NCI-H524 treated with DMSO at 0.1 percent for 48 hours (cell line): Measurements from ENCODE around the gene FTCD.
"Not testable (repeated sequence)": the region's sequence is repeated elsewhere in the genome, so short reads cannot be mapped to it uniquely, and the experiment has no call there.

ENCODE experiments used
- DNase-seq: peaks from one replicate; lab custom pipeline; 2025; lab: John Stamatoyannopoulos, UW

The FTCD gene

DNA sequence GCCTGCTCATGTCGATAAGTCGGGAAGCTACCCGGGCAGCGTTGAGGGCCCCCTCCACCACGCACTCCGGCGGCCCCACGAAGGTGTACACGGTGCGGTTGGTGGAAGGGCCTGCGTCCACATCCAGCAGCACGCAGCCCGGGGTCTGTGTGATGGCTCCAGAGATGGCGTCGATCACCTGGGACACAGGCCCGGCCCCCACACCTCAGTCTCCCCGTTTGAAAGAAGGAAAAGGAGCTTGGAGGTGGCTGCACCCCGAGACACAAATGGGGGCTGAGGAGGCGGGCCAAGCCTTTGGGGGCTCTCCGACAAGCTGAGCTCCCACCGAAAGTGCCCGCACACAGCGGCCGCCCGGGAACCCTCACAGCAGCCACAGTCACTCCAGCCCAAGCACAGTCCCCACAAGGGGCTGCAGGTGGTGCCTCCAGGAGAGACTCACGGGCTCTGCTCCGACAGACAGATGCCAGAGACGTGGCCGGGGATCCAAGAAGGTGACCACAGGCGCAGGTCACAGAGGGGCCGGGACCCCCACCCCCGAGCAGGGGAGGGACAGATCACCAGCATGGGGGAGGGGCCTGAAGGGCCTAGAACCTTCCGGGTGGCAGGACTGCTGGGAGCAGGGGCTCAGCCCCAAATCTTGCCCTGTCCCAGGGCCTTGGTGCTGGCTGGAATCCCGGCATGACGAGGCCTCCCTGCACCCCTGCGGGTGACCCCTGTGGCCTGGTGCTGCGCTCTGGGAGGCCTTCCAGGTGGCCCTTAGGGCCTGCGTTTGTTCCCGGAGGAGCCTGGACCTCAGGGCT lies 1.0 kb downstream of the FTCD start:
- no peak for DNase-seq

DNA sequence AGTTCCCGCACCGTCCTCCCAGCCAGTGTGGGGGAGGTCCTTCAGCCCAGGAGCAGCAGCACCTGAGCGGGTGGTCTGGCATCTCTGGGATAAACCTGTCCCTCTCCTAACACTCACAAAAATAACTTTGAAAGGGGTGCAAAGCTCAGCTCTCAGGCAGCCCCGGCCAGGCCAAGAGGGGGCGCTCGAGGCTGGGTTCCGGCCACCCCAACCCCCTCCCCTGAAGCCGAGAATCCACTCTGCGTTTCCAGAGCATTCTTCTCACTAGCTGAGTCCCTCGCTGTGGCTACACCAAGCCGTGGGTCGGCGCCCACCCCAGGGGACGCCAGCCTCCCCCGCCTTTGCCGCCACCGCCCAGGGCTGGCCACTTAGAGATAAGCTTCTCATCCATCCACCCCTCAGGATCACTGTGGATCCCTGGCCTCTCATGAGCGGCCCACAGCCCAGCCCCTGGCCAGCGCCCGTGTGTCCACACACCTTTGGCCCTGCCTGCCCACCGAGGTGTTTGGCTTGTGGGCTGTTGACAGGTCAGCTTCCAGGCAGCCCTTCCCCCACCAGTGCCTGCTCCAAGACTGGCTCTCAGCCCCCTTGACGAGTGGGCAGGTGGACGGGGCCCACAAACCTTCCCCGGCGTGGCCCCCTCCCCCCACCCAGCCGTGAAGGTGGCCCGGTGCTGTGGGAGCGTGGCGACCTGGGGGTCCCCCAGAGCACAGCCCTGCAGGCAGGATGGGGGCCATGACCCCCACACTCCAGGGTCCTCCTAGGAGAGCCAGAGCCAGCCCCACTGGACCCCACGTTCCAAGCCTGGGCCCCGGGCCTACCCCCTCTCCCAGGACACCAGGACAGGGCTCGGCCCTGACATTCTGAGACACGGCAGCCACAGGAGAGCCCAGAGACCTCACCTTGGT lies 1.9 kb downstream of the FTCD start:
- DNase-seq, result no peak

DNA sequence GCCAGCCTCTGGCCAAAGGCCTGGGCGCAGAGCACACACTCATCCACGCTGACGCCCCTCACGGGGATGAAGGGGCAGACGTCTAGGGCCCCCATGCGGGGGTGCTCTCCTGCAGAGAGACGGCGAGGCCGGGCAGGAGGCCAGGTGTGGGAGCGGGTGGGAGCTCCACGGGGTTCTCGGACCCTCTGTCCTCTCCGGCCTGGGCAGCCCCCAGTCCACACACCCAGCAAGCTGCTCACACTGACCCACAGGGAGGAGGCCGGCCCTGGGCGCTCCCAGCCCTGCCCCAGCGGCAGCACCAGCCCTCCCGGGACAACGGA lies 2.5 kb downstream of the FTCD start:
- no peak for DNase-seq

DNA sequence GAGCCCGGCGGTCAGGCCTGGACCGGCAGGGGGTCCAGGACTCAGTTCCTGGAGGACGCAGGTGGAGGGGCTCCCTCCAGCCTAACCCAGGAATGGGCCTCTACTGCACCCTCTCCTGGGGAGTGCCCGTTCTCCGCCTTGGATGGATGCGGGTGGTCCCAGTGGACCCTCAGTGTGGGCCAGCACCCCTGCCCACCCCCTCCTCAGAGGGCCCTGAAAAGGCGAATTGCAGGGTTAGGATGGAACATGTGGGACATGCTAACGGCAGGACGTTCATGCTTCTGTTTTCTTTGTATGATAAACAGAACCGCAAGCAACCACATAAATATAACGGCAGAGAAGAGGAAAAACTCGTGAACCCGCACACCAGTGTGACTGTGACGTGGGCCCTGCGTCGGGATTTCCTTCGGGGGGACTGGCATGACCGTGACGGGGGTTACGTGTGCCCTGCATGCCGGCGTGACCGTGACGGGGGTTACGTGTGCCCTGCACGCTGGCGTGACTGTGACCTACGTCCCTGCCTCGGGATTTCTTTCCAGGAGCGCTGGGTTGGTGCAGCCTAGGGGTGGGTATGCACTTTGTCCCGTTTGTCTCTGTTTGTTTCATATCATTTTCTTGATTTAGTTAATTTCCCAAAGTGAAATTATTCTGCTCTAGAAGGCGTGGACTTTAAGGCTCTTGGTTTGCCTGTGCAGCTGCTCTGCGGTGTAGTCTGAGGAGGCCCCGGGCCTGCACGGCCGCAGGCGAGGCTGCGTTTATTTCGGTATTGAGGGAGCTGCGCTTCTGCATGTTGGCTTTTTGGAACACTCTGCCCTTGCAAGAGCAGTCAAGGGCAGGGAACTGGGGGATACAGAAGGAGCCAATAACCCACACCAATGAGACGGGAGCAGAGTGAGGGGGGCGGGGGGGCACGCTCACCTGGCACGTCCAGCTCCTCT lies 3.1 kb downstream of the FTCD start:
- DNase-seq, result no peak

GRCh38 chr21:46151261-46151988 lies 4.0 kb downstream of the FTCD start:
- no peak for DNase-seq

- no peak for DNase-seq
These were observed 4.8 kb downstream of the FTCD start for GRCh38 chr21:46150491-46151121.

DNA sequence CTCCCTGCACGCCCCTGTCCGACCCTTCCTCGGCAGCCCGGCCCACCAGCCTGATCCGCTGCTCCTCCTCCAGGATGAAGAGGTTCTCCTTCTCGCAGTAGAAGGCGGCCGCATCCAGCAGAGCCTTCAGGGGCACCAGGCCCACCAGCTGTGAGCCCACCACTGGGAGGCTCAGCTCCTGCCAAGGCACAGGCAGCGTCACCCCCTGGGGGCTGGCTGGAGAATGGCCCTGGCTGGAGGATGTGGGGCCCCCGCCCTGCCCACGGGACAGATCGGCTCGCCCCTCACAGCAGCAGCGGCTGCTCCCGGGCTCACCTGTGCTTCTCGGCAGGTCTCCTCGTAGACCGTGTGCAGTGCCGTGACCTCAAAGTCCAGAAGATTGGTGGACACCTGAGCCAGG lies 5.3 kb downstream of the FTCD start:
- no peak for DNase-seq

GRCh38 chr21:46149205-46149901 lies 6.0 kb downstream of the FTCD start:
- no peak for DNase-seq

- no peak for DNase-seq
These were observed 7.3 kb downstream of the FTCD start for GRCh38 chr21:46148106-46148505.

DNA sequence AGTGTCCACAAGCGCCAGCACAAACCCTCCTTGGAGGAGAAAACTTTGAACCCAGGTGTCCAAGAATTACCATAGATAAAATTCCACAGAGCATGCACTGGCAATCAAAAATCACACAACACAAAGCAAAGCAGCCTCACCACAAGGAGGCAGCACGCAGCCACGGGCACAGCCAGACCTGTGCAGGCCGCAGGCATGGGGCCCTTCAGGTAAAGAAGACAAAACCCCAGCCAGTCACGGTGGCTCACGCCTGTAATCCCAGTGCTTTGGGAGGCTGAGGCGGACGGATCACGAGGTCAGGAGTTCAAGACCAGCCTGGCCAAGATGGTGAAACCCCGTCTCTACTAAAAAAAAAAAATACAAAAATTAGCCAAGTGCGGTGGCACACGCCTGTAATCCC lies 8.0 kb downstream of the FTCD start:
- not testable (repeated sequence) for DNase-seq

- DNase-seq, result no peak
These were observed 8.5 kb downstream of the FTCD start for GRCh38 chr21:46146856-46147255.

DNA sequence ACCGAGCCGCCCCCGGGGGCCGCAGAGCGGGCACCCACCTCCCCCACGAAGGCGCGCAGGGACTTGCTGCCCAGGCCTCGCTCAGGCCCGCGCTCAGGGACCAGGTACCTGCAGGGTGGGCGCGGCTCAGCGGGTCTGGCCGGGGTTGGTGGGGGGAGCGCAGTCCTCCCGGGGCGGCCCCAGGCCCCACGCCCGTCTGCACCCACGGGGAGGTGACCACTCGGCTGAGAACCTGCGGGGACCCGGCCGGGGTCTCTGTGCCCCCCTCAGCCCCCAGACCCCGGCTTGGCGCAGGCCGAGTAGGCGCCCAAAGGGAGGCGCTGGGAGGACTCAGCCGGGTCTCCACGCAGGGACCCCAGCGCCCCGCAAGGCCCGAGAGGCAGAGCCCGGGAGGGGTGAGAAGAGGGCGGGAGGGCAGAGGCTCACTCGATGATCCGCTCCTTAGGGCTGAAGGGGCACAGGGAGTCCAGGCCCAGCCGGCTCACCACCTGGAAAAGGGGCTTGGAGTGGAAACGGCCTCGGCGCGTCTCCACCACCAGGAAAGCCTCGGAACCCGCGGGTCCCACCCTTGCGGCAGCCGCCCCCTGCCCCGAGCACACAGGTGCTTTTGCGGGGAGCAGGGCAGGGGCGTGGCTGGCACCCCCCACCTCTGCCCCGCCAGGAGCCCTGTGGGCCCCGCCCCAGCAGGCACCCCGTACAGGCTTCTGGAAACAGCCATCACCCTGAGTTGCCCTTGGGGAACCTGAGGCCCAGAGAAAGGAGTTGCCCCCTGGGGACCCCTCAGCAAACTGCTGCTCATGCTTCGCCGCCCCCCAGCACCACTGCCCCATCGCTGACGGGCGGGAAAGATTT lies 9.3 kb downstream of the FTCD start:
- no peak for DNase-seq

GRCh38 chr21:46145159-46145839 lies 10.1 kb downstream of the FTCD start:
- DNase-seq, result no peak

DNA sequence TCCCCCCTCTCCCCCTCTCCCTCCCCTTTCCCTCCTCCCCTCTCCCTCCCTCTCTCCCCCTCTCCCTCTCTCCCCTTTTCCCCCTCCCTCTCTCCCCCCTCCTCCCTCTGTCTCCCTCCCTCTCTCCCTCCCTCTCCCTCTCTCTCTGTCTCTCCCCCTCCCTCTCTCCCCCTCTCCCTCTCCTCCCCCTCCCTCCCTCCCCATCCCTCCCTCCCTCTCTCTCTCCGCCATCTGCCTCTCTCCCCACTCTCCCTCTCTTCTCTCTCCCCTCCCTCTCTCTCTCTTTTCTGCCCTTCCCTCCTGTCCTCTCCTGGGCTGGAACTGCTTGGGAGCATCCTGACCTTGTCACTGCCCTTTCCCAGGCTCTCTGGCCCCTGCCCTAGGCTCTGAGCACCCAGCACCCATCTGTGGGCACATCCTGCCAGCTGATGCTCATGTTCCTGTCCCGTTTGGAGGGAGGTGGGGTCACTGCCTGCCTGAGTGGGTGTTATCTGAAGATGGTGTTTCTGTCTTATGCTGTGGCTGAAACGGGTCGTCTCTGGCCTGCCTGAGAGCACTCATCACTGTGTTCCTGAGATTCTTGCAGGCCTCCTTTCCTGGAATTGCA lies 10.8 kb downstream of the FTCD start:
- DNase-seq, result no peak

DNA sequence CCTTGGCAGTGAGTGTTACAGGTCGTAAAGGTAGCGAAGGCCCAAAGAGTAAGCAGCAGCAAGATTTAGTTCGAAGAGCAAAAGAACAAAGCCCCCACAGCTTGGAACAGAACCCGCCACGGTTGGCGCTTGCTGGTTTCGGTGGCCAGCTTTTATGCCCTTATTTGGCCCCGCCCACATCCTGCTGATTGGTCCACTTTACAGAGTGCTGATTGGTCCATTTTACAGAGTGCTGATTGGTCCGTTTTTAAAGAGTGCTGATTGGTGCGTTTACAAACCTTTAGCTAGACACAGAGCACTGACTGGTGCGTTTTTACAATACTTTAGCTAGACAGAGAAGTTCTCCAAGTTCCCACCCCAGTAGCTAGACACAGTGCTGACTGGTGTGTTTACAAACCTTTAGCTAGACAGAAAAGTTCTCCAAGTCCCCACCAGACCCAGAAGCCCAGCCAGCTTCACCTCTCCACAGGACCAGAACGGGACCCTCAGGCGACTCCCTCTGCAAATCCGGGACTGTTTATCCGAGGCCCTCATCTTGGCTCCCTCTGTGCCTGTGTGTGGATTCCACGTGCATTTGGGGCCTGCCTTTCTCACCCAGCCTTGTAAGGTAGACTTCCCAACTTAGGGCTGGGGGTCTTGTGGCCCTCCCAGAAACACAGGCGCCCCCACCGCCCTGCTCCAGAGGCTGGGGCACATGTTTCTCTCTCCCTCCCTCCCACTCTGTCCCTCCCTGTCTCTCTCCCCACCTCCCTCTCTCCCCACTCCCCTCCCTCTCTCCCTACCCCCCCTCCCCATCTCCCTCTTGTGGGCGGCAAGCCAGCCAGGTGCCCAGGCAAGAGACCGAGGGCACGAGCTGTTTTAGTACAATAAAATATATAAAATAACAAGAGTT lies 12.6 kb downstream of the FTCD start:
- DNase-seq, result no peak

DNA sequence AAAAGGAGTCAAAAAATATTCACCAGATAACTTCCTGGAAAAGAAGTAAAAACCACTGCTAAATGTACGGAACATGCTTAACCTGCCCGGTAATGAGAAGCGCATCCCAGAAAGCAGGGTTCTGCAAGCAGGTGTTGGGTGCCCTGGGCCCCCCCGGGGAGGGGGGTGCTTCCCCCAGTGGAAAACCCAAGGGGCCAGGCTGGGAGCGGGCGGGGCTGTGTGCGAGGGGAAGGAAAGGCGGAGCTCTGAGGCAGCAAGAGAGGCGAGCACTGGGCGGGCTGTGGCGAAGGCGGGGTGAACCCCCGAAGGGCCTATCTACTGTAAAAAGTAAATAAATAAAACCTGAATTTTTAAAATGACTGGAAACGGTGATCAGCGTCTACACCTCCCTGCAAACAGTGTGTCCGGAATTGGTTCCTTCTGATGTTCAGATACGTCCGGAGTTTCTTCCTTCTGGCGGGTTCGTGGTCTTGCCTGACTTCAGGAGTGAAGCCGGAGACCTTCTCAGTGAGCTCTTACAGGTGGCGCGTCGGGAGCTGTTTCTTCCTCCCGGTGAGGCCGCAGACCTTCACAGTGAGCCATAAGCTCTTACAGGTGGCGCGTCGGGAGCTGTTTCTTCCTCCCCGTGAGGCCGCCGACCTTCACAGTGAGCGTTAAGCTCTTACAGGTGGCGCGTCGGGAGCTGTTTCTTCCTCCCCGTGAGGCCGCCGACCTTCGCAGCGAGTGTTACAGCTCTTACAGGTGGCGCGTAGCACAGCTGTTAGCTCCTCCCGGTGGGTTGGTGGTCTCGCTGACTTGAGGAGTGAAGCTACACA lies 13.4 kb downstream of the FTCD start:
- no peak for DNase-seq
